Pancreas (tissue), 10 donors: Measurements from ENCODE around the gene STIM2. TPM values are rescaled to one million over a fixed set of nuclear protein-coding genes. Genes with fewer than 3 reads are reported as not detected.

Experiments used
- ATAC-seq, 4 donors: fragments of 200-7000 bp; cut with Tn5 transposase; one replicate each; pipeline versions ENCODE4 v1.8.0 to v1.9.1; 2020; ENCODE audit warnings: mild to moderate bottlenecking in 4 of 4, moderate library complexity in 4 of 4
- DNase-seq, 6 donors: peaks; one replicate each; pipeline ENCODE4 v3.0.0-alpha.2; 2020
- FAIRE-seq: peaks from 2 replicates; lab custom pipeline; 2012; peaks lifted over from hg19 to GRCh38; lab: Jason Lieb, UNC
- H3K27ac ChIP-seq, 4 donors: fragments of 200-600 bp; sonication (generic); 1 replicate in 3 of 4; 2 replicates in 1 of 4; pipeline versions ENCODE4 v1.5.0 to v1.8.0; 2020
- H3K27me3 ChIP-seq, 4 donors: fragments of 200-600 bp; one replicate each; pipeline ENCODE4 v1.8.0; 2021
- H3K36me3 ChIP-seq, 3 donors: fragments of 200-600 bp; sonication (generic) in 1 of 3; one replicate each; pipeline versions ENCODE4 v1.5.0 to v1.8.0; 2020 to 2021
- H3K4me1 ChIP-seq, 3 donors: fragments of 200-600 bp; one replicate each; pipeline ENCODE4 v1.8.0; 2021
- H3K4me3 ChIP-seq, 4 donors: fragments of 200-600 bp; sonication (generic) in 2 of 4; one replicate each; pipeline versions ENCODE4 v1.5.0 to v1.8.0; 2020 to 2021
- H3K9me3 ChIP-seq, 4 donors: fragments of 200-600 bp; one replicate each; pipeline ENCODE4 v1.8.0; 2021
- CTCF ChIP-seq, 4 donors: fragments of 200-600 bp; sonication (generic) in 3 of 4; IDR thresholded peaks; one replicate each; pipeline versions ENCODE4 v1.5.0 to v1.8.0; 2021; ENCODE audit warnings: antibody characterized with exemption in 4 of 4
- WGBS, 2 donors: extraction: QIAGEN DNeasy Blood & Tissue Kit; methylation state at CpG; one replicate each; pipeline ENCODE4 v1.1.7; 2013; 5-methylcytosine and 5-hydroxymethylcytosine counted together
- intact Hi-C, 3 donors: fragments of 100-400 bp; cut with DNase I; formaldehyde crosslinking; loops; one replicate each; pipeline versions ENCODE4 v1.11.1 to v1.14.2; 2022
- polyA plus RNA-seq, 2 donors: library from polyadenylated mRNA; stranded (reverse); fragments of 200-250 nt; gene quantifications; one replicate each; pipeline ENCODE4 v1.2.3, GENCODE V29; 2013
- total RNA-seq, 6 donors: library from RNA; stranded (reverse); fragmentation: NEBNext Ultra II Directional in 4 of 6; extraction: Animal tissue kit (Norgen Biotek cat#: 25700) in 4 of 6; gene quantifications; one replicate each; pipeline versions ENCODE4 v1.2.1 to v1.2.4, GENCODE V29; 2021 to 2023
- donor health status: healthy with polysubstance abuse.
- donor health status: DM: no; HTN: no; CAD: no; lungs with moderate emphysema.
- donor health status: DM: no; HTN: no; CAD: no.
- donor health status: control.
- donor health status: control.
- donor health status: Bipolar disorder and iron deficiency.
- donor health status: DM: yes; HTN: yes; CAD: no.
- donor health status: DM: no; HTN: no; CAD: no.
- donor health status: DM: no; HTN: no; CAD: no.
- donor health status: DM: yes; HTN: yes; CAD: no.

The STIM2 gene
- total and polyA plus RNA-seq, 8 donors = 7.6 to 18.7 (median 12.6) TPM

GRCh38 chr4:26877961-26878360 lies 17.3 kb downstream of the STIM2 start:
- H3K4me1 ChIP-seq = peaks cover 0 to 5% (median 0%) of the 10 kb centered on the region in 3 donors
- no peaks in the 10 kb centered on the region for H3K9me3 ChIP-seq
- FAIRE-seq = no peak
- no peak overlapping the region for H3K4me3 ChIP-seq
- H3K27ac ChIP-seq = no peak overlapping the region
- no peaks in the 10 kb centered on the region for H3K36me3 ChIP-seq
- ATAC-seq = no peak
- DNase-seq = no peak
- no peak for TF ChIP-seq CTCF (IDR thresholded peaks at IDR 0.05)
- H3K27me3 ChIP-seq = no peaks in the 10 kb centered on the region
- WGBS, 2 donors = 91 to 92% methylated on average over 3 of the region's 3 CpGs
- intact Hi-C loops = no loop called here

- Histone ChIP-seq H3K36me3 (no peaks in the 10 kb centered on the region), H3K4me3 (no peak overlapping the region), H3K27ac (no peak overlapping the region), H3K27me3 (no peaks in the 10 kb centered on the region), H3K4me1 (peaks cover 0 to 5% (median 0%) of the 10 kb centered on the region in 3 donors), H3K9me3 (no peaks in the 10 kb centered on the region)
- ATAC-seq (no peak), DNase-seq (no peak), FAIRE-seq (no peak)
- WGBS, 2 donors = 87 to 92% methylated on average over 5 of the region's 5 CpGs
- TF ChIP-seq CTCF (IDR thresholded peaks at IDR 0.05) = no peak
- intact Hi-C loops = no loop called here
These were observed 18.3 kb downstream of the STIM2 start for GRCh38 chr4:26878794-26879391.

- ATAC-seq (no peak), FAIRE-seq (no peak), DNase-seq (no peak)
- WGBS, 2 donors = 58 to 71% methylated on average over 2 of the region's 2 CpGs
- no peak for TF ChIP-seq CTCF (IDR thresholded peaks at IDR 0.05)
- H3K27ac ChIP-seq = no peak overlapping the region
- H3K9me3 ChIP-seq = no peaks in the 10 kb centered on the region
- no peaks in the 10 kb centered on the region for H3K27me3 ChIP-seq
- H3K4me3 ChIP-seq = no peak overlapping the region
- peaks cover 0 to 5% (median 0%) of the 10 kb centered on the region in 3 donors for H3K4me1 ChIP-seq
- H3K36me3 ChIP-seq = no peaks in the 10 kb centered on the region
- intact Hi-C loops = loop anchor here in 1 of 3 donors (10.0 kb wide), 1 partner anchor 125 kb away; no protein-coding TSS in a partner anchor
These were observed 19.2 kb downstream of the STIM2 start for GRCh38 chr4:26879805-26880204.

- no peak for FAIRE-seq
- Histone ChIP-seq H3K4me3 (no peak overlapping the region), H3K27ac (no peak overlapping the region), H3K4me1 (peaks cover 0 to 8% (median 4%) of the 10 kb centered on the region in 3 donors), H3K36me3 (no peaks in the 10 kb centered on the region), H3K27me3 (no peaks in the 10 kb centered on the region), H3K9me3 (no peaks in the 10 kb centered on the region)
- intact Hi-C loops = loop anchor here in 1 of 3 donors (10.0 kb wide), 1 partner anchor 121 kb away; no protein-coding TSS in a partner anchor
- TF ChIP-seq CTCF (IDR thresholded peaks at IDR 0.05) = no peak
- WGBS, 2 donors = 76 to 77% methylated on average over 2 of the region's 2 CpGs
- DNase-seq = no peak
- ATAC-seq = no peak
These were observed 23.4 kb downstream of the STIM2 start for GRCh38 chr4:26884026-26884425.

GRCh38 chr4:26884486-26884988 lies 23.9 kb downstream of the STIM2 start:
- TF ChIP-seq CTCF (IDR thresholded peaks at IDR 0.05) = no peak
- peaks cover 0 to 8% (median 0%) of the 10 kb centered on the region in 3 donors for H3K4me1 ChIP-seq
- no peak overlapping the region for H3K27ac ChIP-seq
- no peak for DNase-seq
- 80 to 84% methylated on average over 5 of the region's 5 CpGs for WGBS, 2 donors
- ATAC-seq = no peak
- H3K27me3 ChIP-seq = no peaks in the 10 kb centered on the region
- no peaks in the 10 kb centered on the region for H3K36me3 ChIP-seq
- H3K9me3 ChIP-seq = no peaks in the 10 kb centered on the region
- intact Hi-C loops = loop anchor here in 1 of 3 donors (10.0 kb wide), 1 partner anchor 120 kb away; no protein-coding TSS in a partner anchor
- FAIRE-seq = no peak
- H3K4me3 ChIP-seq = no peak overlapping the region
